T-helper 9 cell (primary cell): ENCODE results near the gene RNF152.

Source experiments
- DNase-seq: peaks from one replicate; pipeline ENCODE4 v3.0.0-alpha.2; 2020

Gene RNF152

DNA sequence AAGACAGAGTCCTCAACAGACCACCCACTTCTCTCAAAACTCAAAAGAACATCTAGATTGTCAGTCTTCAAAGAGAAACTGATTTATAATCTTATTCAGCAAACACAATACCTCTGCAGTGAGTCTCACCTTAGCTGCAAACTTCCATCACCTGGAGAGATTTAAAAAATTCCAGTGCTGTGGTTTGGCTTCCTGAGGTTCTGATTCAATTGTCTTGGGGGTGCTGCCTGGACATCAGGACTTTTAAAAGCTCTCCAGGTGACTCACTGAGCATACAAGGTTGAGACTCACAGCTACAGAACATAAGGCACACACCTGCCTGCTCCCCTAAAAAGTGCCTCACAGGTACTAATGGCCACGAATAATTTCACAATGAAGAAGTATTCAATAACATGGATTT is 40.3 kb downstream of the RNF152 start:
- no peak for DNase-seq

DNA sequence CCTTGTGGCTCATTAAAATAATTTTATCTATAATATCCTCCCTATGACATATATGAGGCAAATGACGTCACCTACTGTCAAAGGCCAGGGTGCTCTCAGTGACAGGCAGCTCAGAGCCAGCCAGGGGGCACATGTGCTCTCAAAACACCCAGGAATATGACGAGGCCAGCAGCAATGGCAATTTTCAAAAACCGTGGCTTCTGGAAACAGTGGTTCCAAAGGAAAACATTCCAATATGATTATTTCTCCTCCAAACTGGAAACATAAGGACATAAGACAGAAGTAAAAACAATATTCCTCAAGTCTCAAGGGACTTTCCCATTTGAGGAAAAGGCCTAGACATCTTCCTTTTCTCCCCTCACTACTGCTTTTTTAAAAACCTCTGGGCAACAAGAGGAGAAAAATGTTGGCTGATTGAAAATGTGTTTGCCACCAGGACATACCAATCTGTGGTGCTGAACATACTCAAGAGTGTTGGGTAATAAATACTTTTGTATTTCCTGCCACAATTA is 40.8 kb downstream of the RNF152 start:
- DNase-seq: no peak

DNA sequence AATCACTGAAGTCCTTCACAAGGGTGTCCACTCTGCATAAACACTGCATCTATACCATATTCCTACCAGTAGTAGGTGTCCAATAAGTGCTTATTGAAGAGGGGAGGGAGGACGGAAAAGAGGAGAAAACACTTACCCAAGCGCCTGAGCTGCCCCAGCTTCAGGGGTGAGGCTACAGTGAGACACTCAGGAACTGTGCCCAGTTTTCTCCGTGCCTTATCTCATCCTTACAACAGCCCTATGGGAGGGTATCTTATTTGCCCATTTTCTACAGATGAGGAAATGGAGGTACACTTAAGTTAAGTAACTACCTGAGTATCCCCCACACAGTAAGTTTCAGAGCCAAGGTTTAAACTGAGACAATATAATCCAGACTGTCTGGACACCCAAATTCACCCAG is 41.5 kb downstream of the RNF152 start:
- DNase-seq: no peak

DNA sequence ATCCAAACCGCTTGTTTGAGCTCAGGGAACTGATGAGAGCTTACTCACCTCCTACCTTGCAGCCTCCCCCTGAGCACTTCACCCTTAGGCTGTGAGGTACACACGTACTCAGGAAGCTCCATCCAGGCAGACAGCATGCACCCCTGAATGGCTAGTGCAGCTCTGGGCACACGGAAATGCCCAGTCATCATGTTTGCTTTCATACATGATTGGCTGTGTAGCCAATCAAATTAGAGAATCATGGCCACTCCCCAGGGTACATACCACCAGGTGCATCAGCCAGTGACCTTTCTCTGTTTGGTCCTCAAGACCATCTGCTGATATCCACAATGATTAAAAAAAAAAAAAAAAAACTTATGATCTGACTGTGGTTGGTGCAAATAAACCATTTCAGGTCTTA is 42.1 kb downstream of the RNF152 start:
- DNase-seq: no peak

DNA sequence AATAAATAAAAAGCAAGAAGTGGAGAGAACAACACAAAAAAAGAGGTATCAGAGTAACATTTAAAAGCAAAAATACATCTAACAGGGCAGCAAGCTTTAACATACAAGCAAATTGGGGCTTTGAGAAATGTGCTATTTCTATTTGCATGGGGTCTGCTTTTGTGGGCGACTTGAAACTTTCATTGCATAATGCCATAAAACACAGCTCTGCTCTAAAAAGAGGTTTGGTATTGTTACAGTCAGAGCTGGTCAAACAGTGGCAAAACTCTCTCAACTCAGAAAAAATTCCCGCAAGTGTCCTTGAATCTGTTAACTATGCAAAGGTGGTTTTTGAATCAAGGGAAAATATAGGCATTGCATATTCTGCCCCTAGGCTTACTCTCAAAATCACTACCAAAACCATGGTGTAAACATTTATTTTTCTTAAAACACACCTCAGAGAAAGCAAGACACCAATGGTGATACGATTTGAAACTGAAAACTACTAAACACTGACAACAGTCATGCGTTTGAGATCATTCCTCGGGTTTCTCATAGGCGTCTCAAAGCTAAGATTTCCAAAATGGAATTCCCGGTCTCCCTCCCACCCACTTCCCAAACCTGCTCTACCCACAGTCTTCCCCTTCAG is 45.5 kb downstream of the RNF152 start:
- no peak for DNase-seq

DNA sequence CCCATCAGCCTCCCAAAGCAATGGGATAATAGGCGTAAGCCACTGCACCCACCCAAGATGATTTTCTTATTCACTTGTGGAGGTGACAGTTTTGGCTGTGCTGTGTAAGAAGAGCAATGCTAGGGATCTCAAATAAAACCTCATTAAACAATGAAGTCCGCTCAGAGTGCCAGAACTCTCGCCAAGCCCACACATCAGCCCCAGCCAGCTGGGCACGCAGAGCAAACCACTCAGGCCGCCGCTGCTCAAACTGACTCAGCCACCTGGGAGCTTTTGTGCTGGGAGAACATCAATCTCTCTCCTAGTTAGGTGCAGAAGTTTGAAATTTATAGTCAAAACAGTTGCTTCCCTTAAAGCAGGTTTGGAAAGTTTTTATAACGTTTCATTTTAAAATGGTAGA is 47.6 kb downstream of the RNF152 start:
- no peak for DNase-seq

DNA sequence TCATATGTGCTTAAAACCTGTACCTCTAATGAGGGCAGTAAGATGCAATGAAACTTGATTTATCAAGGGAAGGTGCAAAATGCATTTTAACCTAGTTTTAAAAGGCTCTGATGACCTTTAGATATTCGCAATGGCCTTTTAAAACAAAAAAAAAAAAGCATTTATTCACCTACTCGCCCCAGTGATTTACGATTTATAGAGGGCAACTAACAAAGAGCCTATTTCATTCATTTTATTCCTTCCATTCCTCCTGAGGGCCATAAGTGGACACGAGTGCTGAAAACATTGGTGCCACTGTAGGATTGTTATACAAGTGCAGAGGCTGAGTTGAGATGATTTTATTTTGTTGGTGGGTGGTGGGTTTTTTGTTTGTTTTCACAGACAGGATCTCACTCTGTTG is 48.1 kb downstream of the RNF152 start:
- DNase-seq: no peak

DNA sequence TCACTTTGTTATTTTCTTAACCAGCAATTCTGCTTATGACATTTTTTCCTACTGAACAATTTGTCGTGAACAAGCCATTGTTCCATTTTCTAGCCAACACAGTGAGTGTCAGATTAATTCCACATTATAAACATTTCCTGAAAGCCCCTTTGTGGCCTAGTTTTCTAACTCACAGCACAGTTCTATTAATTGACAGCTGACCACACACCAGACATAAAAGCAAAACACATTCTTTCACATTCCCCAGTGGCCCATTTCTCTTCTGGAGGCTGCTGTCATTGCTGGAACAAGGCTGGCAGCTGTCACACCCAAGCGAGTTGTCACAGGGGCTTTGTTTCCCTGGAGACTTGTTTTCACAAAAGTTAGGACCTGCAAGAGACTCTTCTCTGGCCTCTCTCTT is 50.7 kb downstream of the RNF152 start:
- DNase-seq: no peak

DNA sequence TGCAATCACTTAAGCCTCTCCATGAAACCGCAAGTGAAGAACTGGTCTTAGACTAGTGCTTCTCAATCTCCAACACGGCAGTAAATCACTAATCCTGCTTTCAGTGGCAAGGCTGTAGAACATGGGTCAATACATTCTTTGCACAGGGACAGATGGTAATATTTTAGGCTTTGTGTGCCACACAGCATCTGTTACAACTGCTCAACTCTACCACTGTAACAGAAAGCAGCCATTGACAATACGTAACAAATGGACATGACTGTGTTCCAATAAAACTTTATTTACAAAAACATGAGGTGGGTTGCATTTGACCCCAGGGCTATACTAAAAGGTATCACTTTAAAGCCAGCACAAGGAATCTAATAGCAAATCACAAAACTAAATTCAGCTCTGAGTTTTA is 51.1 kb downstream of the RNF152 start:
- no peak for DNase-seq

DNA sequence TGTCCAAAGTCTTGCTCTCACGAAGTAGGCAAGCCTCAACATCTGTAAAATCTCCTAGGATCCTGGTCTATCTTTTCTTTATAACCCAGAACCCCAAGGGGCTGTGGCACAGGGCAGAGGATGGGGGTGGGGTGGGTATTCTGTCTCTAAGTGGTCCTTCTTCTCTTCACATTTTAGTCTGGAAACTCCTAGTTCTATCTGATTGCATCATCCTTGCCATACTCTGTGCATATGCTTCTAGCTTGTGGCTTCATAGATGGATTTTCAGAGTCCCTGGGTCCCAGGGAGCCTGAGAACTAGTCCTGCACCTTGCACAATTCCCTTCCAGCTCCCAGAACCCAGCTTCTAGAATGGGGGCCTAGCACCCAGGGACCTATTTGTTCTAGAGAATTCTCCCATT is 52.5 kb downstream of the RNF152 start:
- no peak for DNase-seq

DNA sequence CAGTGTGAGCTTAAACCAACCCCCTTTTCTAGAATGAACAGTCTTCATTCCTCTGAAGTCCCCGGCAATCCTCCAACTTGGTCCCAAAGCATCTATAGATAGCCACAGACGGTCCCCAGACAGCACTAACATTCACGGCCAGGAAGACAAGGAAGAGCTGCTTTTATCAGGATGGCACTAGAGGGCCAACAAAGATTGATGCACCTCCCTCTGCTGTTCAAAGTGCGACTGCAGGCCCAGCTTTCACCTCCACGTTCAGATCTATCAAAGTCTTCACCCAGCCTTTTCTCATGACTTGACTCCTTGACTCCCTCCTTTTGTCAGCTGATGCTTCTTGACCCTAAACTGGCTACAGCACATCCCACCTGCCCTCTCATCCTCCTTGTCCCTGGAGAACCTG is 54.3 kb downstream of the RNF152 start:
- no peak for DNase-seq

DNA sequence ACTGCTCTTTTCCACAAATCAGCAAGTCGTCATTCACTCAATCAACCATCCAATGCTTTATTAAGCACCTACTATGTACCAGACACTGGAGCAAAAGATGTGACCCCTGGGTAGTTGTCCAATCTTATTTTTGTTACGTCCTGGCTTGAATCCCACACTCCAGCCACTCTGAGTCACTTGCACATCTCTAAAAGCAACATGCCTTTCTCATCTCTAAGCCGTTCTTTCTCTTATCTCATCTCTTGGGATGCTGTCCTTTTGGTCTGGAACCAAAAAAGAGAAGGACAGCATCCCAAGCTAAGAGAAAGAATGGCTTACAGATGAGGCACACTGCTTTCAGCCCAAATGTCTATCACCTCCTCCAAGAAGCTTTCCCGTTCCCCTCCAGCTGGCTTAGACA is 58.8 kb downstream of the RNF152 start:
- no peak for DNase-seq

DNA sequence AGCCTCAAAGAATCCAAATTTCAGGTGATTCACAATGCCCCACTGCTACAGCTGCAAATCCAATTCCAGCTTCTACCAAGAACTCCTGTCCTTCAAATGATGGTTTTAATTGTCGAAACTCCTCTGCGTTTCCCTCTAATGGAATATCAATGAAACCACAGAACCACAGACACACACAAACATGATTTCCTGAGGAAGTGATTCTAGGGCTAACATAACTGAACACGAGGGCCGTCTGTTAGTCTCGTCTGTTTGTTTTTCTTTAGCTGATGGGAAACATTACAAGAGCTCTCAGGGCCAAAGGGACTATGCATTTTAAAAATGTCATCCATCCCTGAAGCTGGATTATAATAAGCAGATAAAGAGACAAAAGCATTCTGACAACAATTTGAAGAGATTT is 59.4 kb downstream of the RNF152 start:
- DNase-seq: no peak

DNA sequence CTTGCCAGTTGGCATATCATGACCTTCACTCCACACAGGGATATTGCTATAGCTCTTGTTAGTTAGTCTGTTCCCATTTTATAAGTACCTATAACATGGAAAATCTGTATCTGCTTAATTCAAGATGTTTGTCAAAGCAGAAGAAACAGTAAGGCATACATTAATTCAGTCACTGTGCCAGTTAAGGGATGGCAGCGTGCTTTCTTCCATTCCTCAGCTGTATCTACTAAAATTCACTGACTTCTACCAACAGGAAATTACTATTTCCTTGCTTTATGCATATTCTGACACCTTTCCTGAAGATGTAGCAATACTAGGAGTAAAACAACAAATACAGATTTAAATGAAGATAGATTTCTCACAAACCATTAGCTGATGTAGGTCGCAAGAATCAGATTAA is 59.9 kb downstream of the RNF152 start:
- DNase-seq: no peak

DNA sequence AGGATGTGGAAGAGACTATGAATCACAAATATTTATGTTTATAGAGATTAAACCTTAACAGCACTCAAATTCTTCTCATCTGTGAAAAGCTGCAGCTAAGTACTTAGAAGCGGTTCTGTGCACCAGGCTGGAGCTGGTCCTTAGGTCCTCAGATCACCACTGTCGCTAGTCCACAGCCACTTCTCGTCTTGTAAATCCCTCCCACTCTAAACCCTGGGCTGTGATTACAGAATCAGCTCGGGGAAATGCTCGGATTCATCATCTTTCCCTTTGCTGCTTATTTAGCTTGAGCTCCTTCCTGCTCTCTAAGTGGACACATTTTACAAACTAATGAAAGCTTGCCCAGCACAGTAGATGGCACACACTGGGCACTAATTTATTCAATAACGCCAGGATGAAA is 61.7 kb downstream of the RNF152 start:
- no peak for DNase-seq

DNA sequence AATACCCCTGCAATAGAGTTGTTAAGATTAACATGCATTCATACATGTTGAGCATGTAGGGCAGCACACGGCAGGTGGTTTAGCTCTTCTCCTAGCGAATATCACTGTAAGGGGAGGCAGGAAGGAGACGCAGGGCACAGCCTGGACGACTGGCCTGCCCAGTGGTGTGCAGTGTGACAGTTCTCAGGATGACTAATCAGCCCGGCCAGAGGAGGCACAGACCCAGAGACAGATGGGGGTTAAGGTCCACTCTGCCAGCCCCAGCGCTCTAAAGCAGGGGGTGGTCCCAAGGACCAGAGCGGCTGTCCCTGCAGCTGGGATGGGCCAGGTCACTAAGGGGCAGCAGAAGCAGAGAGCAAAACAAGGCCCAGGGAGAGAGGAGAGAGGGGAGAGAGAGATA is 63.7 kb downstream of the RNF152 start:
- no peak for DNase-seq

DNA sequence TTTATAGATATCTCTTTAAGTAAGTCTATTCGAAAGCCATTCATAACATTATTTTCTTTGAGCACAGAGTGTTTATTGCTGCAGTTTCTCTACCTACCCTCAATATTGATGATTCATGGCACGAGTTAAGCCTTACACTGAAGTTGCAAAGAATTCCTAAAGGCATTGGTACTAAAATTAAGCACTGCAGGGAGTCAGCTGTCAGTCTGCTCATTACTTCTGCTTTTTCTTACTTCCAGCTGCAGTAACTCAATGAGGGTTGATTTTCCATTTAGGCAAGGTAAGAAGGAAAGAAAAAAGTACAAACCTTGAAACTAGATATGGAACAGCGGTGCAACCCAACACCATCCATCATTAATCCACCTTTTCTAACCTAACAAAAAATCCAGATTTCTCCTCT is 65.2 kb downstream of the RNF152 start:
- no peak for DNase-seq

DNA sequence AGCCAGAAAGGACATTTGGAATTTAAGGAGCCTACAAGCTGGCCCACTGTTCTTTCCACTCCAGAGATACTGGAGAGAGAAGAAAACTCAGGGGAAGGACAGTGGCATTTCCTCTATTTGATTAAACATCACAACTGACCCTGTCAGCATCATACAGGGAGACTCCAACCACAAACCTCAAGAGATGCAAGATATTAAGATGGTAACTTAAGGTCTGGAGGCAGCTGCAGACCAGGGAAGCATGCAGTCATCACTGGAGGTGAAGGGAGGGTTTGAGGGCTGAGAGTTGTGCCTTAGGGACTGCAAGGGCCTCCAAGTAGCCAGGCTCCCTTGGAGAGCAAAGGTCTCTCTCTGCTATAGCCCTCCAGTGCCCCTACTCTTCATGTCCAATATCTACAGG is 67.4 kb downstream of the RNF152 start:
- DNase-seq: no peak

DNA sequence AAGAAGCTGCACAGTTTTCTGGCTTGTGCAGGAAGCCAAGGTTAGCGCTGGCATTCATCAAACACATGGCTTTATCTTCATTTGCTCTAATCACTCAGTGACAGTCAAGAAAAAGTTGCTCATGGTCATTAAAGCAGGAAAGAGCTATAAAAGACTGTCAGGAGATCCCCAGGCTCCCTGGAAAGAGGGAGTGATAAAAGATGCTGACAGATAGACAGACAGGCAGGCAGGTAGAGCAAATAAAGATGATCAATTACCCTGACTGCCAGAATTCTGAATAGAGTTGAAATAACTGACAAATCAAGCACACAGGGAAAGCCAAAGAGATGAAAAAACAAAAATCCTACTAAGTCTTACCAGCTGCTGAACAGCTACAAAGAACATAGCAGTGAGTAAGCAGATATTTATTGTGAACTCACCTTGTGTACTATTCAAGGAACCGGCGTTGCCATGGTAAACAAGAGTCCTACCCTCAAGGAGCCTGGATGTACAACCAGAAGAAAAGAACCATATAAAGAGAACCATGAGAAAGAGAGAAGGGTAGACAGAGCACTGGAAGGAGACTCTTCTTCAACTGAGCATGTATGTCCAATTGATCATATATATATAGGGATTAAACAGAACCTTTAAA is 68.0 kb downstream of the RNF152 start:
- DNase-seq: no peak

DNA sequence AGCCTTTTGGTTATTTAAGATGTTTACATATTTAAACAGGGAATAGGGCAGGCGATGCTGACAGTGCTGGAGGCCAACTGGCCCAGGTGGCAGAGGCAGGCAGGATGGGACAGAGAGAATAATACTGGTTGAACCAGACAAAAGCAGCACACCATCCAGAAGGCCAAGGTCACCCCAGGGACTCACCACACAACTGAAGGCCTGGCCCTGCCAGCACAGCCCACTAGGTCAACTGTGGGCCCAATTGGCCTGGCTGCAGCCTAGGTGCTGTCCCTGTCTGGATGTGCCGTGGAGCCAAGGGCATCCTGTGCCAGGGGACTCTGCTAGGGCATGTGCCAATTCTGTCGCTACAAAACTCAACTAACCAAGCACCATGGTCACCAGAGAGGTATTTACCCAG is 69.2 kb downstream of the RNF152 start:
- no peak for DNase-seq

DNA sequence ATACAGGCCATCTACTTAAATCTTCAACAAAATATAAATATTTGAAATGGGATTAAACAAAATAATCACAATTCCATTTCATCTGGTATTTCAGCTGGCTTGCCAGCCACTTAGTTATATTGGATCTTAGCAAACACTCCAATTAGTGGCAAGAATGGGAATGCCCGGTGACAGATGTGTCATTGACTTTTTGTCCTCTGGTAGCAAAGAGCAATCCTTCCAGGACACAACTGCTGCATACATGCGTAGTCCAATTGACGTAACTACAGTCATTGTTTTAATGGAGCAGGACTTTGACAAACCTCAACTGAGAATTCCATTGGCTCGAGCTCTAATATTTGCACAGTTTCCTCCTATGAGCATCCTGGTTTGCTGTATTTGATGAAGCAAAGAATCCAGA is 69.9 kb downstream of the RNF152 start:
- DNase-seq: no peak

DNA sequence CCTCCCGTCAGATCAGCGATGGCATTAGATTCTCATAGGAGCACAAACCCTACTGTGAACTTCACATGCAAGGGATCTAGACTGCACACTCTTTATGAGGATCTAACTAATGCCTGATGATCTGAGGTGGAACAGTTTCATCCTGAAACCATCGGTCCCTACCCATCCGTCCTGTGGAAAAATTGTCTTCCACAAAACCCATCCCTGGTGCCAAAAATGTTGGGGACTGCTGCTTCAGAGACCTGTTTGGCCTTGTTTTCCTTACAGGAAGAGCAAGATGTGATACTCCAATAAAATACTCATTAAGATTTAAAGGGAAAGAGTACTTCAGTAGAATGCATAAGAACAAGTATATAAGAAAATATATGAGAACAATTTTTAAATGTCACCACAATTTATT is 71.1 kb downstream of the RNF152 start:
- no peak for DNase-seq

DNA sequence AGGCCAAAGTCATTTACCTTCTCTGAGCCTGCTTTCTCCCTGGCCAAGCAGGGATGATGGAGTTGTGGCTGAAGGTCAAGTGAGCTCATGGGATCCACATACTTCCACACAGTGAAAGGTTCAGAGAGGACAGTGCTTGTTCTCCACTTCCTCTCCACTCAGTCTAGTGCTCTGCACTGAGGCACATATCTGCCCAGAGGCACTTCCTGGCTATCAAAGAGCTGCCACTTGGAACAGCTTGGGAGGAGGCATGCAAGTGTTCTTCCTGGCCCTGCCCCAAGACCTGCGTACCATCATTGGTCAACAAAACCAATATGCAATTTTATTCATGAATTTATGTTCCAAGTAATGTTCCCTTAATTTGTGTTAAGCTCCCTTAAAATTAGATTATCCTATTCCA is 71.9 kb downstream of the RNF152 start:
- DNase-seq: no peak

DNA sequence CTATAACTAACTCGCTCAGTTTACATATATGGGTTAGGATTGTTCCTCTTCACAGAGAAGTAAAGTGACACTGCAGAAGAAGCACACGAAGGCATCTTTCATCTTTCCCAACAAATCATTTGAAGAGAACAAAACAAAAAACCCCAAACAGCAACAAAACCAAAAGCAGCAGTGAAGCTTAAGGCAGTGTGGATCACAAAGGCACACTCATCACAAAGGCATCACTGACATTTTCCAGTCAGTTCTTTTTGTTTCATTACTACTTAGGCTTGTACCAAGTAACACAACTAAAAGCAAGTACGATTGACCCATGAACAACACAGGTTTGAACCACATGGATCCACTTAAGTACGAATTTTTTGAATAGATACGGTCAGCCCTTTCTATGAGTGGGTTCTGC is 75.7 kb downstream of the RNF152 start:
- no peak for DNase-seq

DNA sequence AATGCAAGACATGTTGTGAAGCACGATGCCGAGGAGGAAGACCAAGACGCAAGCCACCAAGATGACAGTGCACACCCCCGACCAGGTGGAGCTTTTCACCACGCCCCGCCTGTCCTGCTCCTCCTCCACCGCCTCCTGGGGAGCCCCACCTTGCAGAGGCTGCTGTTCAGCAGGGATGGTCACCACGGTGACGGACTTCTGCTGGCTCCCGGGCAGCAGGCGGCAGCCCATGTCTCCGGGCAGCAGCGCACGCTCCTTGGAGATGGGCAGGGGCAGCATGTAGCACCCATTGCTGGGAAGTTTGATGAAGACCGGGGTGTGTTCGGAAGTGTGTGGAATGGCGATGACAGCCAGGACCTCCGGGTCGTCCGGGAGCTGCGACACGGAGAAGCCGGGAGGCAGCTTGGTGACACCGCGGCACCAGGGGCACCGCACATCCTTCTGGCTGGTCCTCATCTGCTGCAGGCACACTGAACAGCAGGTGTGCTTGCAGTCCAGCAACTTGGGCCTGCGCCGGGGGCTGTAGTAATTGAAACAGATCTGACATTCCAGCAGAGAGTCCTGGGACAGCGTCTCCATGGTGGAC is 76.8 kb downstream of the RNF152 start:
- DNase-seq: no peak
